HL-60/S4 treated with phorbol 12-myristate 13-acetate at 8.2 ng/mL for 4 days and 3 days (cell line): ENCODE measurements around the gene NR2E3.

ENCODE experiments used
- in situ Hi-C: fragments of 300-500 bp; cut with MboI; formaldehyde crosslinking; loops from 2 replicates; pipeline ENCODE4 v1.15.0; 2022; ENCODE audit warnings: low sequenced_read_pairs

Gene NR2E3

DNA sequence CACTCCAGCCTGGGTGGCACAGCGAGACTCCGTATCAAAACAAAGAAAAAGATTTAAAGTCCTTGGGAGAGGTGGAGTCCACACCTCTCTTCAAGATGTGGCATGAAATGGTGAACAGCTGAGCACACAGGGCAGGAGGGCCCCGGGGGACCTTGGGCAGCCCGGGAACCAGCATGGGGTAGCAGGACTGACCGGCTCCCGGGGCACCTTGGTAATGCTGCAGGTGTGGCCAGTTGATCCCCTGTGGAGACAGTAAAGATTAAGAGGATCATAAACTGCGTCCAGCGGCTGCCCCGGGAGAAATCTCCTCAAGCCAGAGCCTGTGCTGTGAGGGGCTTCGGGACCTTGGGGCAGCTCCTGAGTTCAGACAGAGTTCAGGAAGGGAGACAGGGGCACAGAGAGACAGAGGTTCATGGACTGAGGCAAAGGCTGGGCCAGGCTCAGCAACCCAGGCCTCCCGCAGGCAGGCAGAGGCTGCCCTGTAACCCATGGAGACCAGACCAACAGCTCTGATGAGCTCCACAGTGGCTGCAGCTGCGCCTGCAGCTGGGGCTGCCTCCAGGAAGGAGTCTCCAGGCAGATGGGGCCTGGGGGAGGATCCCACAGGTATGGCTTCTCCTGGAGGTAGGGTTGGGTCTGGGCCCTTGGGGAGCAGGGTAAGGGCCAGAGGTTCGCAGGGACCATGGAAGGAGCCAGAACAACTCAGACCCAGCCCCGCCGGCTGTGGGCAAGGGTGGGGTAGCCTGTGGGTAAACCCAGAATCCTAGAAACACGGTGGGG, at the start of gene NR2E3:
NR2E3 (plus strand) TSS at position 299 of the 780 bp plus-strand sequence; CDS start at position 489, 190 bp downstream.
- in situ Hi-C loops, result no loop called here

DNA sequence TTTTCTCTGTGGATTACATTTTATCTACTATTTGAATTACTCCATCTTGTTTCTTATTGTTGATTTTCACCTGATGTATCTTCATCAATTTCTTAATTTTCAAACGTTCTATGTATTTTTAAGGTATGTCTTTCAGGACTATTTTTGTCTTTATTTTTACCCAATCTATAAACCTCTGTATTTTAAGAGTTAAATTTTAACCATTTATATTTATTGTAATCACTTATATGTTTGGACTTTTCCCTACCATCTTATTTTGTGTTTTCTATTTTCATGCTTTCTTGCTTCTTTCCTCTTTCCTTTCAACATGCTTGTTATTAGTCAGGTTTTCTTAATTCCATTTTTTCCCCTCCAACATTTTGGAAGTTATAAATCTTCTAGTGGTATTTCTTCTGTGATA, 49.5 kb upstream of the NR2E3 start:
- in situ Hi-C loops, result no loop called here

DNA sequence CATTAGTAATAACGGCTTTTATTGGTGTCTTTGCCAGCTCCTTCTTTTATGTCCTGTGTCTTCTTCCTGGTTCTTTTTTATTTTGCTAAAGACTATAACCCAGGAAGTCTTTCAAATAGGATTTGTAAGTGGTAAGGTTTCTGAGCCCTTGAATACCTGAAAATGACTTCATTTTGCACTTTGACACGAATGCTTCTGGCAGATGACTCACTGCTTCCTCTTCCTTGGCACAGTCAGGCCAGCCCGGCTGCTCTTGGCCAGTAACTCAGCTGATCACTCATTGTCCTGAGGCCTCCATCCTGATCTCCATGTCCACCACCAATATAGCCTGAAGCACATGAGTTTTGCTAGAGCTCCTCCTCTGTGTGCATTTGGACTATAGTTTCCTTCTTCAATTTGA, 48.7 kb upstream of the NR2E3 start:
- in situ Hi-C loops, result no loop called here

DNA sequence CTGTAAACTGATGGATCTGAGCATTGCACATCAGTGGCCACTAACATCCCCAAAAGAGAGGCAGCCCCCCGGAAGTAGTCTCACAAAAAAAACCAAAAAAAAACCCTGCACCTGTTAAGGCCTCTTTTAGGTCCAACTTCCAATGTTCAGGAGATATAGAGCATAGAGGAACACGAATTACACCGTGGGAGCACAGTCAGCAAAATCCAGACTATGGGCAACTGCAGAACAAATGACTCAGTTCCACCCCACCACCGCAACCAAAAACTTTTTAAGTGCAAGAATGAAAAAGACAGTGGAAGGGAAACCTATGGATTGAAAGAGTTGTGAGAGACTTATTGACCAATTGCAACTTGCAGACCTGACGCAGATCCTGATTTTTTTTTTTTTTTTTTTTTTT, 42.2 kb upstream of the NR2E3 start:
- in situ Hi-C loops, result no loop called here

DNA sequence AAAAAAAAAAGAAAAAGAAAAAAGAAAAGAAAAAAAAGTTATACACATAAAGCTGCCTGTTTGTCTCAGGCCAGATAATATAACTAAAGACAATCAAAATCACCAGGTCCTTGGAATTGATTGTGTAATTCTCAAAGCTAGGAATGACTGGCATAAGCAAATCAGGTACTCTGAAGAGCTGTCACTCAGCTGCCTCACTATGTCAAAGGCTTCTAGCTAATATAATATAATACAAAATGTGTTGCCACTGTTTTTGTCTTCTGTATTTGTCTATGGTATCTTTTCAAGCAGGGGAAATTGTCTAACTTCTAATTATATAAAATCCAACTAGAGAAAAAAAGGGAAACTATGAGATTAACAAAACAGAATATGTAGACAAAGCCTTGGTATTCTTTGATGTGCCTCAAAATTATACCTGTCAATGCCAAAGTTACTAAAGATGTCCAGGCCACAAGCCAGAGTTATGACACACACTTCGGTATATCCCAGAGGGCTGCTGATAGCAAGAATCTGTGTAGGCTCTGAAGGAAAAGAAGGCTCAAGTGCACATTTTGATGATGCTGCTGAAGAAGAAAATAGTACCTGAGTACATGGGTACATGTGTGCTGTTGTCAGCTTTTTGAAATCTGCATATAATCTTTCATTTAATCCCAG, 37.0 kb upstream of the NR2E3 start:
- in situ Hi-C loops, result no loop called here

DNA sequence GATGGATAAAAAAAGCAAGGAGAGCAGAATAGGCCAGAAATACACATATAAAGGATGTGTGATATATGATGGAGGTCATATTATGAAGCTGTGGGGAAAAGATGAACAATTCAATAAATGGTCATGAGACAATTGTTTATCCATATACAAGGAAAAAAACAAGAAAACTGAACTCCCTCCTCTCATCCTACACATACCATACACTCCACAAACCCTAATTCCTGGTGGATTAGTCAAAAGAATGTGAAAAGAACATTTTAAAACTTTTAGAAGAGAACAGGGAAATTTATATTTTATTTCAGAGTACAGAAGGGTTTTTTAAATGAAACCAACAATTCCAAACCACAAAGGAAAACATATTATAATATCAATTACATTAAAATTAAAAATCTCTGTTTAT, 34.5 kb upstream of the NR2E3 start:
- in situ Hi-C loops, result no loop called here

DNA sequence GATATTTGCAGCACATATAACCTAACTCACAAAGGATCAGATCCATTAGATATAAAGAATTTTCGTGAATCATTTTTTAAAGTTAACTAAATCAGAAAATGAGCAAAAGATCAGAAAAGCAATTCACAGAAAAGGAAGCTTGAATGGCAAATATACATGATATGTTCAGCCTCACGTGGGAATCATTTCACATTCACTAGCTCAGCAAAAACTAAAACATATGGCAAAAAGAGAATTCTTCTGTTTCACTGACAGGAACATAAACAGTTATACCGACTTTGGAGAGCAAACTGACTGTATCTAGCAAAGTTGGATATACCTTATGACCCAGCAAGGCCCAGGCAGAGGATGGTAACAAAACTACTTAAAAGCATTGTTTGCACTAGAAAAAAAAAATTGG, 34.0 kb upstream of the NR2E3 start:
- in situ Hi-C loops, result no loop called here

DNA sequence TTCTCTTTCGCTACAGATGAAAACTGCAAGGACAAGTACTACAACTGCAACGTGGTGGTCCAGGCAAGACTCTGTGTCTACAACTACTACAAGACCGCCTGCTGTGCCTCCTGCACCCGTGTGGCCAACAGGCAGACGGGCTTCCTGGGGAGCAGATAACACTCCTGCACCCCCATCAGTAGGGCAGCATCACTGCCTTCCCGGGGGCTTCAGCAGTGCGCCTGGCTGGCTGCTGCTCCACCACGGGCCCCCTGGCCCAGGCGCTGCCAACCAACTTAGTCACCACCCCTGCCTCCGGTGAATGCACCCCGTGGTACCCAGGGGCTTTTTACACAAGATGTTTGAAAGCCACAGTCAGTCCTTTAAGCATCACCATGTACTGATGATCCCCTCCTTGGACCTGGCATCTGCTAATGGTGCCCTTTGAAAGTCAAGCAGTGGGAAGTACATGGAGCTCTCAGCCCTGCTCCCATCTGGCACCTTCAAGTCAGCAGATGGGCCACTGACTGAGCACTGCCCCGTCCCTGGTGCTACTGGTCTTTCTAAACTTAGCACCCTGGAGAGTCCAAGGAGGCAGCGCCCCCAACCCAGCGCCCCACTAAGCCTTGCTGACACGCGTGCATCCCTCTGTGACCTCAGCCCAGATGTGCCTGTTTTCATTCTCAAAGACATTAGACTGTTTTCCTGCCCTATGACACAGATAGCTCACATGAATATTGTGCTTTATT, 33.0 kb upstream of the NR2E3 start:
- in situ Hi-C loops, result no loop called here

DNA sequence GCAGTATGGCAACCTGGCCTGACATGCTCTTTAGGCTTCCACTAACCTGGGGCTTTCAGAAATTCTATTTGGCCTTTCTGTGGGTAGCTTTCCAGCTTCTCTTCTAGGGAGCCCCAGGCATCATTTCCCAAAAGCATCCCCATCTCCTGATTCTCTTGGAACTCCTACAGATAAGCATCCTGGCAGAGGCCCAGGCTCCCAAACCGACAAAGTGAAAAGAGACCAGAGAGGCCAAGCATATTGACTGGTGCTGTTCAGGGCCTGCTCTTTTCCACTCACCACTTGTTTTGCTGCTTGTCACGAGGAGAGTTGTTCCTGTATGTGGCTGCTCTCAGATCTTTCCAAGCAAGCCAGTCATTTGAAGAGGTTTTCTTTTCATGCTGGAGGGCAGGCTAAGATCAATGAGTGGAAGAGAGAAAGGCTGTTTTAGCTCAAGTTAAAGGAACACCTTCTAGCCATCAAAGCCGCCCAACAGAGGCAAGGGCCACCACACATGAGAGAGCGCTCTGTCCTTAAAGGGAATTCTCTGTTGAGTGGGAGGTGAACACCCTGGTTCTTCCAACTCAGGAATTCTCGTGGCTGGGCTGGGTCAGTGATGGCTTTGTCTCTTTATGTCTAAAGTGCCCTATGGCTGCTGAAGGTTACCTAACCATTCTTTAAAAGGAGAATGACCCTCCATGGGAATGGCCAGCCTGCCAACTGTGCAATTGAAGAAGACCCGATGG, 31.1 kb upstream of the NR2E3 start:
- in situ Hi-C loops, result no loop called here

DNA sequence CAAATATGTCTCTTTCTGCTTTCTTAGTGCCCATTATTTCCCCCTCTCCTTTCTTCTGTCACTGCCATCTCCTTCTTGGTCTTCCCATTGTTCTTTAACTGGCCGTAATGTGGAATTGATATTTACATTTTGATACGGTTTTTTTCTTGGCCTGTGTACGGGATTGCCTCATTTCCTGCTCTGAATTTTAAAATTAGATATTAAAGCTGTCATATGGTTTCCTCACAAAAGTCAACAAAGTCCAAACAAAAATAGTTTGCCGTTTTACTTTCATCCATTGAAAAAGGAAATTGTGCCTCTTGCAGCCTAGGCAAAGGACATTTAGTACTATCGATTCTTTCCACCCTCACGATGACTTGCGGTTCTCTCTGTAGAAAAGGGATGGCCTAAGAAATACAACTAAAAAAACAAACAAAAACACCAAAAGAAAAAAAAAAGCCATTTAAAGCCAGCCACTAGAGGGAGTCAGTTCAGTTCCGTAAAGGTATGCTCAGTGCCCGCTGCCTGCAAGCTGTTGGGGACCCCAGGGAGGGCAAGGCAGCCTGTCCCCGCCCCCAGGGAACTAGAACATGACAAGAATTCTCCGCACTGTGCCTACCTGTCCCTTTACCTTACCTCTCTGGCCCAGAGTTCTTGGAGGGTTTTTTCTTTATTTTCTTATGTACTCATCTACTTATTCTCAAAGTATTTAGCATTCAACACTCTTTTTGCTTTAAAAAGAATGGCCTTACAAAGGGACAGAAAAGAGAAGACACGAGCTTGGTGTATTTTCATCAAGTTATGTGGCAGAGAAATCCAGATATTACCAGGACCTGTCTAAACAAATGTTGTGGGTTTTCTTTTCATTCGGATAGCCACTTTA, 30.0 kb upstream of the NR2E3 start:
- in situ Hi-C loops, result no loop called here

DNA sequence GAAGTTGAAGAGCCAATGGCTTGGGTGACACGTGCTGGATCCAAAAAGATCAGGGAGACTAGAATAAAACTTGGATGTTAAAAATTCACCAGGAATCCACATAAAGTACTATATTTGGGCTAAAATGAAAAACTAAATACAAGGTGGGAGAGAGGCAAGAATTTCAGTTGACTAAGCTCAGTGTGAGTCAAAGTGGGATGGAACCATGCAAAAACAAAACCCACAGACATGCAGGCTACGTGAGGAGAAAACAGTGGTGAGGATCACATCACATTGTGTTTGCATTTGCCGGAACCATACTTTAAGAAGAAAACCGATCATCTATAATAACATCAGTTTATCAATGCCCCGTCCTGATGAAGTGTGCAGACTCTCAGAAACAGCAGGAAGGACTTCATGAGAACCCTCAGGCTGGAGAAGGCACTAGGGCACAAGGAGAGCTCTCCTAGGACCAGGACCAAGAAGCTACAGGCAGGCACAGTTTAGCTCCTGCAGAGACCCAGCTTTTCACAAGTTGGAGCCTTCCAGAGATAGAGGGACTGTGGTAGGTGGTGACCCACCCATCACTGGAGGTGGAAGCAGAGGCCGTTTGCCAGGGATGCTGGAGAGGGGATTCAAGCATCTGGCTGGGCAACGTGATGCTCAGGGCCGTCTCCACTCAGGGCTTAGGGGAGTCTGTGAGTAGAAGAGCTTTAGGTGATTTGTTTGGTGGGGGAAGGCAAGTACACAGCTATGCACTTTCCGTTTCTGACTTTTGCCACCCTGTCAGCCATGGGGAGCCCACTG, 29.0 kb upstream of the NR2E3 start:
- in situ Hi-C loops, result no loop called here

DNA sequence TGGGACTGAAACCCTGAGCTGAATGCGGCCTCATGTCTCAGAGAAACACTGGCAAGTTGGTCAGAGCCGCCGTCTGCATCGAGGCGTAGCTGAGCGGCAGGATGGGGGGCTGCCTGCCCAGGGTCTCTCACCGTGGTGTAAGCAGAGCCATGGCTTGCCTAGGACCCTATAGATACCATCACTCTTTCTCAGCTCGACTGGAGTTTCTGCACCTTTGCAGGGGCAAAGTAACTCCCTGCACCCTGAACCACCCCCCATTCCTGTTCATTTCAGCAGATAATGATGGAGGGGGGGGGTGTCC, 28.4 kb upstream of the NR2E3 start:
- in situ Hi-C loops, result no loop called here

DNA sequence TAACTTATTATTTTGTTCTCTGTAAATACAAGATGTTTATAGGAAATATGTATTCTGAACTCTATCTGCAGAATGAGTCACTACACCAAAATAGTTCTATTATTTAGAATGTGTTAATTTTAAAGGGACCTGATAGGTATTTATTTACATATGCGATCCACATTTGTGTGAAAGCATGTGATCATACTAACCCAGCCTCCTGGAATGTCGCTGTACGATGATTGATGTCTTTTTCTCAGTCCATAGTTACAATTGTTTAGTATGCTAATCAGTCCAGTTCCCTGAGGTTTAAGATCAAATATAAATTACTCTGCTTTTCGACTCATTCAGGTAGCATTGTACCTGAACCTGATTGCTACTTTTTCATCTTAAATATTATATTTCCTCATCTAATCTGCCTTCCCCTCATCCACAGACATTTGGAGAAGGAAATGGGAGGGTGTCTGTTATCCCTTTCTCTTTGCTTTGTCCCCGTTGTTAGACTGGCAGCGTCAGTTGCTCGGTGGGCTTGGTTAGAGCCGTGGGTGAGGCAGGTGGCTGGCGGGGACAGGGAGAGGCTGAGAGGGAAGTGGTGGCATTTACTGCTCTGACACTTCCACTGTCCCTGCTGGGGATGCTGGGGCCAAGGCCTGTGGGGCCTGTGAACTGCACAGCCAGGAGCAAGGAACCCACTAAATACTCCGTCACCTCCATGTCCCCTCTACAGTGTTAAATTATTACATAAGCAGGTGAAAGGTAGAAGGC, 27.8 kb upstream of the NR2E3 start:
- in situ Hi-C loops, result no loop called here

DNA sequence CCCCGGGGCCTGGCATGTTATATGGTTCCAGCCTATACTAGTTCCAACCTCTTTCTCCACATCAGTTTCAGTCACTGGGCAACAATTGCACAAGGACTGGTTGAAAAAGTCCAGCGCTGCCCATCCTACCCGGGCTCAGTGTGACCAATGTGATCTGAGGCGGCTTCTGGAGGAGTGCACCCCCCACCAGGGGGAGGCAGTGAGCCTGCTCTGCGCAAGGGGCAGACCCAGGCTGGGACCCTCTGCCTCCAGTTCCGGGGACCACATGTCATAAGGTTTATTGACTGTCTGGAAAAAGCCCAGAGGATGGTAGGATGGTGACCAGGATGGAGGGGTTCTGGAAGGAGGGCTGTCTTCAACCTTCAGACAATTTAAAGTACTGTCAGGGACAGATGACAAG, 25.6 kb upstream of the NR2E3 start:
- in situ Hi-C loops, result no loop called here

DNA sequence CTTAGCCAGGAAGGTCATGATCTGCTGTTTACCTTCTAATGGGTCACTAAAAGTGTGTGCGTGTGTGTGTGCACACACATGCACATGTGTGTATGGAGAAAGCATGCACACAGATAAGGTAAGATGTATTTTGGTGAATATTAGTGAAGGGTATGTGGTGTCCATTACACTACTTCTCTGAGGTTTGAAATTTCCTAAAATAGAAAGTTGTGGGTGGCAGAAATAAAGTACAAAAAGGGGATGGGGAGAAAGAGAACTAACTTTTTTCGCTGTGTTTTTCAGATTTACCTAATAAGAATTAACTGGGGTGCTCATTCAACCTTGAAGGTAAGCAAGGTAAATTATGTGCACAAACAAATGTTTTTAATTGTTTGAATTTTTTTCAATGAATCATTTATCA, 24.4 kb upstream of the NR2E3 start:
- in situ Hi-C loops, result no loop called here

DNA sequence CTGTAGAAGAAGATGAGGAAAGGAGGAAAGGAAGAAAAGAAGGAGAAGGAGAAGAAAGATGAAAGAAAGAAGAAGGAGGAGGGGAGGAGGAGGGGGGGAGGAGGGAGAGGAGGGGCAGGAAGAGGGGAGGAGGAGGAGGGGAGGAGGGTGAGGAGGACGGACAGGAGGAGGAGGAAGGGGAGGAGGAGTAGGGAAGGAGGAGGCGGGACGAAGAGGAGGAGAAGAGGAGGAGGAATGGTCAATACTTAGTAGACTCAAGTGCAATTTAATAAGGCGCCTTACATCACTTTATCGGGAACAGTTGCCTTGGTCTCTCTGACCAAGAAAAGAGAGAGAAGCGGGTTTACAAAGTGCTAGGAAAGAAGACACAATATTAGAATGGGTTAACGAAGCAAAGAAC, 23.7 kb upstream of the NR2E3 start:
- in situ Hi-C loops, result no loop called here

DNA sequence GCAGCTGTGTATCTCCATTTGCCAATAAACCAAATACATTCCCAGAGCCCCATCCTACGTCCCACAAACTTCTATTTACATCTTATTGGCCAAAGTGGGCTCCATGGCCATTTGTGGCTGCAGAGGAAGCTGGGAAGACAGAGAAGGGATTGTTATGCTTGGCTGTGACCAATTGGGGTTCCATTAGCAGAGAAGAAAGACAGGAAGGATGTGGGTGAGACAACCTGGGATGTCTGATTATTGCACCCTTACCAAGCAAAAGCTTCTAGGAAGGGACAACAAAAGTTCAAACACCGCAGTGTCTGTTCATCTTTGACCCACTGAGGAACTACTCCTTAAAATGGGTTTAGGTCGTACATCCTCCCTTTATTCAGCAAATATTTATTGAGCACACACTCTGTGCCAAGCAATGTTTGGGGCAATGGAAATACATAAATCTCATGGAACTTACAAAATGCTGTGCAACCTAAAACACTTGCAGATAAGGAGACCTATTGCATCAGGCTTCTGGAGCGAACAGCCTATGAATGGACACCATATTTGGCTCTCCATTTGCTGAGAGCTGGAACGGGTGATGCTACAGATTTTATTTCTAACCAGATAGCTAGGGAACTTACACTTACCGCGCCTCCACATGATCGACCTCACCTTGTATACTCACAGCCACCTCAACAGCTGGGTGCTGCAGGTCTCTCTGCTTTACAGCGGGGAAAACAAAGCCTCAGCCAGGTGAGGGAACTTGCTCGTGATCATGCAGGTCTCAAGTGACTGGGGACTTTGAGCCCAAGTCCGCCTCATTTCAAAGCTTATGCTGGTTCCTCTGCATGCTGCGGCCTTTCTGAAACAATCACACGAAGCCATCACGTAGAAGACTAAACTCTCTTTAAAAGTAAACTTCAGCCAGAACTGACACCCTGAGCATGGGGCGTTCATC, 21.4 kb upstream of the NR2E3 start:
- in situ Hi-C loops, result no loop called here

DNA sequence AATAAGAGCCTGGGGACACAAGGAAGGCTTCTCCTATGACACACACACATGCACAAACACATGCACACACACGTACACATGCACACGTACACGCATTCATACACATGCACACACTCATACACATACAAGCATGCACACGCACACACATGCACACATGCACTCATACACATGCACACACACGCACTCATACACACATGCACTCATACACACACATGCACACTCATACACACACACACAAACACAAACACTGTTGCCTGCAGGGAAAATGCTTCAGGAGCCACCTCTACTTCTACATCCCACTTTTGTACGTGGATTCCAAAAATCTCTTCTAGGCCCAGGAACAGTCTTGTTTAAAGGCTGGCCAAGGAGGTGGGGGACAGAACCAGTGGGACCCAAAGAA, 20.7 kb upstream of the NR2E3 start:
- in situ Hi-C loops, result no loop called here
